ENCODE data around the gene TMEM121.

DNA sequence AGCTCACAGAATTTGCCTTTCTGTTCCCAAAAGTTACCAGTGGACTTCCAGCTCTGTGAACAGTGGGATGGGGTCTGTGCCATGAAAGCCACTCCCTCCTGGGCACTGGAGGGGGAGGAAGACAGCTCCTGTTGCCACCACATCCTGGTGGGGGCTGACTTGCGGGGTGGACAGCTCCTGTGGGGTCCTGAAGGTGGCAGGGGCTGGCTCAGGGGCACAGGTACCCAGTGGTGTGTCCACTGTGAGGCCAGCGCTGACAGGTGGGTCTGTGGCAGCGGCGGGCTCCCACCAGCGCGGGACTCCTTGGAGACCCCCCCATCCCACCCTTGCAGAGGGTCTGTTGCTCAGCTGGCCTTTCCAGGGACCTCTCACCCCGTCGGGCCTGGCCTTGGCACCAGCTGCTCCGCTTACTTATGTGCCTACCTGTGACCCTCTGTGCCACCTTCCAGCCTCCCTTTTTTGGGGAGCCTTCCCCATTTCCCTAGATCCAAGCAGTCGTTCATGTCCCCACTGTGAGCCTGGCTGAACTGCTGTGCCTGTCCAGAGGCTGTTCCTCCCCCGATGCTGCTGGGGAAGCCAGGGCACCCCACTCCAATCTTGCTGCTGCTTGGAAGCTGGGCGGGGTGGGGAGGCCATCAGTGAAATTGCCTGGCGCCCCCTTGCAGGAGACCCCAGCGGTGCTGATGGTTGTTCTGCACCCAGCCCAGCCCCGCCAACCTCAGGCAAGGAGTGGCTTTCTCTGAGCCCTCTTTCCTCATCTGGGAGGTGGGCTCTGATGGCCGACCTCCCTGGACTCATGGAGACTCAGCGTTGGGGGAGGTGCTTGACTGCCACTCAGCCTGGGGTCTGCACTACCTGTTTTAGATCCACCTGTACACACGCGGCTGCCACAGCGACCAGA is 33.2 kb upstream of the TMEM121 start:
- TF ChIP-seq EZH2 (IDR thresholded peaks at IDR 0.05; ENCODE audit: low read length): no peak
- TF ChIP-seq, protein P1, sequence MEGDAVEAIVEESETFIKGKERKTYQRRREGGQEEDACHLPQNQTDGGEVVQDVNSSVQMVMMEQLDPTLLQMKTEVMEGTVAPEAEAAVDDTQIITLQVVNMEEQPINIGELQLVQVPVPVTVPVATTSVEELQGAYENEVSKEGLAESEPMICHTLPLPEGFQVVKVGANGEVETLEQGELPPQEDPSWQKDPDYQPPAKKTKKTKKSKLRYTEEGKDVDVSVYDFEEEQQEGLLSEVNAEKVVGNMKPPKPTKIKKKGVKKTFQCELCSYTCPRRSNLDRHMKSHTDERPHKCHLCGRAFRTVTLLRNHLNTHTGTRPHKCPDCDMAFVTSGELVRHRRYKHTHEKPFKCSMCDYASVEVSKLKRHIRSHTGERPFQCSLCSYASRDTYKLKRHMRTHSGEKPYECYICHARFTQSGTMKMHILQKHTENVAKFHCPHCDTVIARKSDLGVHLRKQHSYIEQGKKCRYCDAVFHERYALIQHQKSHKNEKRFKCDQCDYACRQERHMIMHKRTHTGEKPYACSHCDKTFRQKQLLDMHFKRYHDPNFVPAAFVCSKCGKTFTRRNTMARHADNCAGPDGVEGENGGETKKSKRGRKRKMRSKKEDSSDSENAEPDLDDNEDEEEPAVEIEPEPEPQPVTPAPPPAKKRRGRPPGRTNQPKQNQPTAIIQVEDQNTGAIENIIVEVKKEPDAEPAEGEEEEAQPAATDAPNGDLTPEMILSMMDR (optimal IDR thresholded peaks at IDR 0.05 in 1 of 3, IDR thresholded peaks at IDR 0.05 in 1 of 3, conservative IDR thresholded peaks at IDR 0.05 in 1 of 3; ENCODE audit: extremely low read depth in 1 of 3, insufficient read depth in 2 of 3, low read length in 3 of 3): no peak

All from keratinocyte (primary cell).